Measurements from ENCODE around the gene ATP6V0E2.
"Not testable (repeated sequence)": the region's sequence is repeated elsewhere in the genome, so short reads cannot be mapped to it uniquely, and the experiment has no call there.

DNA sequence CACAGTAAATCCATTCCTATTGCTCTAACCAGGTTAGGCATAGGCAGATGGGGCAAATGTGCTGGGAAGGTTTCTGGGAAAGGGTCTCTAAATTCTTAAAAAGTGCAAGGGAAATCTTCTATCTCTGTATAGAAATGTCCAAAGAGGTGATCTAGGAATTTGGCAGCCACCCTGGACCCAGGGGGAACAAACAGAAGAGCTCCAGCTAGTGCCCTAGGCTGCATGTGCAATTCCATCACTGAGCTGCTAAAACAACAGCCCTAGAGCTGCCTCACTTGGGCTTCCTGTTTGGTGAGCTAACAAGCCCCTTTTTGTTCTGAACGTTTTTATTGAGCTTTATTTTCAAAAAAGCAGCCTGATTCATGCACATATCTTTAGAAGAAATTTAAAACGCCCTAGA lies 16.9 kb downstream of the ATP6V0E2 start:
- TF ChIP-seq, protein P1, sequence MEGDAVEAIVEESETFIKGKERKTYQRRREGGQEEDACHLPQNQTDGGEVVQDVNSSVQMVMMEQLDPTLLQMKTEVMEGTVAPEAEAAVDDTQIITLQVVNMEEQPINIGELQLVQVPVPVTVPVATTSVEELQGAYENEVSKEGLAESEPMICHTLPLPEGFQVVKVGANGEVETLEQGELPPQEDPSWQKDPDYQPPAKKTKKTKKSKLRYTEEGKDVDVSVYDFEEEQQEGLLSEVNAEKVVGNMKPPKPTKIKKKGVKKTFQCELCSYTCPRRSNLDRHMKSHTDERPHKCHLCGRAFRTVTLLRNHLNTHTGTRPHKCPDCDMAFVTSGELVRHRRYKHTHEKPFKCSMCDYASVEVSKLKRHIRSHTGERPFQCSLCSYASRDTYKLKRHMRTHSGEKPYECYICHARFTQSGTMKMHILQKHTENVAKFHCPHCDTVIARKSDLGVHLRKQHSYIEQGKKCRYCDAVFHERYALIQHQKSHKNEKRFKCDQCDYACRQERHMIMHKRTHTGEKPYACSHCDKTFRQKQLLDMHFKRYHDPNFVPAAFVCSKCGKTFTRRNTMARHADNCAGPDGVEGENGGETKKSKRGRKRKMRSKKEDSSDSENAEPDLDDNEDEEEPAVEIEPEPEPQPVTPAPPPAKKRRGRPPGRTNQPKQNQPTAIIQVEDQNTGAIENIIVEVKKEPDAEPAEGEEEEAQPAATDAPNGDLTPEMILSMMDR (IDR thresholded peaks at IDR 0.05; ENCODE audit: low read length) = not testable (repeated sequence)
- TF ChIP-seq EZH2 (IDR thresholded peaks at IDR 0.05; ENCODE audit: borderline replicate concordance, low read length) = not testable (repeated sequence)

Measured in OCI-LY1 (cell line).